Glutamatergic neuron (in vitro differentiated cells): ENCODE data around the gene DAW1. TPM values are rescaled to one million over a fixed set of nuclear protein-coding genes. Genes with fewer than 3 reads are reported as not detected.

Experiments
- DNase-seq: peaks from one replicate; pipeline ENCODE4 v3.0.0; 2022
- H3K27ac Mint-ChIP-seq: one replicate; pipeline ENCODE4 v1.8.0; 2020; ENCODE audit warnings: mild to moderate bottlenecking, mixed read lengths, inconsistent platforms; ENCODE audit not compliant: unreplicated experiment
- H3K27me3 Mint-ChIP-seq: one replicate; pipeline ENCODE4 v1.8.0; 2020; ENCODE audit warnings: mild to moderate bottlenecking, moderate library complexity, mixed read lengths, inconsistent platforms; ENCODE audit not compliant: unreplicated experiment
- H3K36me3 Mint-ChIP-seq: one replicate; pipeline ENCODE4 v1.8.0; 2020; ENCODE audit warnings: mild to moderate bottlenecking, mixed read lengths, inconsistent platforms; ENCODE audit not compliant: unreplicated experiment
- H3K4me1 Mint-ChIP-seq: one replicate; pipeline ENCODE4 v1.8.0; 2020; ENCODE audit warnings: mild to moderate bottlenecking, low read depth, mixed read lengths, inconsistent platforms; ENCODE audit not compliant: unreplicated experiment
- H3K4me3 Mint-ChIP-seq: one replicate; pipeline ENCODE4 v1.8.0; 2020; ENCODE audit warnings: mild to moderate bottlenecking, mixed read lengths, inconsistent platforms; ENCODE audit not compliant: unreplicated experiment
- H3K9me3 Mint-ChIP-seq: one replicate; pipeline ENCODE4 v1.8.0; 2020; ENCODE audit warnings: mild to moderate bottlenecking, moderate library complexity, mixed read lengths, inconsistent platforms; ENCODE audit not compliant: unreplicated experiment
- total RNA-seq: library from RNA; stranded (reverse); fragmentation: NEBNext Ultra II Directional; extraction: Animal tissue kit (Norgen Biotek cat#: 25700); gene quantifications from one replicate; pipeline ENCODE4 v1.2.1, GENCODE V29; 2021; ENCODE audit not compliant: unreplicated experiment
- TF ChIP-seq, protein P1 (sequence below): fragments of 200-600 bp; sonication (generic); IDR thresholded peaks from one replicate; pipeline ENCODE4 v1.5.0; 2021; ENCODE audit not compliant: partially characterized antibody, unreplicated experiment

The DAW1 gene
- total RNA-seq, 1 donor from 2014 or later, result not detected

DNA sequence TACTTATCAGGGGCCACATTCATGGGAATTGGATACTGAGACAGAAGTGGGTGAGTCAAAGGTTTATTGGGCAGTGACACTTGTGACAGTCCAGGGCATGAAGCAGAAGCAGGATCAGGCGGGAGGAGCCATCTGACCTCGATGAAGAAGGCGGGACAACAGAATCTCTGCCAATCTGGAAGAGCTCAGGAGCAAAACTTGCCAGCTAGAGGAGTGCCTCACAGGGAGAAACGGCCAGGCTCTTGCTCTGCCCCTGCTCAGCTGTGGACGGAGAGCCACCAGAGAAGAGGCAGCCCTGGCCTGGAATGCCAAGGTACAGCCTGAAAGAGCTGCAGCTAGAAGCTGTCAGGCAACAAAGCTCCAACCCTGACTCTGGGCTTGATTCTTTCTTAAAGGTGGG is 16.9 kb downstream of the DAW1 start:
- Mint-ChIP-seq H3K9me3 (no peaks in the 10 kb centered on the region), H3K27me3 (no peaks in the 10 kb centered on the region), H3K4me1 (no peaks in the 10 kb centered on the region), H3K4me3 (no peak overlapping the region), H3K27ac (no peak overlapping the region), H3K36me3 (no peaks in the 10 kb centered on the region)
- DNase-seq, result no peak
- TF ChIP-seq, protein P1, sequence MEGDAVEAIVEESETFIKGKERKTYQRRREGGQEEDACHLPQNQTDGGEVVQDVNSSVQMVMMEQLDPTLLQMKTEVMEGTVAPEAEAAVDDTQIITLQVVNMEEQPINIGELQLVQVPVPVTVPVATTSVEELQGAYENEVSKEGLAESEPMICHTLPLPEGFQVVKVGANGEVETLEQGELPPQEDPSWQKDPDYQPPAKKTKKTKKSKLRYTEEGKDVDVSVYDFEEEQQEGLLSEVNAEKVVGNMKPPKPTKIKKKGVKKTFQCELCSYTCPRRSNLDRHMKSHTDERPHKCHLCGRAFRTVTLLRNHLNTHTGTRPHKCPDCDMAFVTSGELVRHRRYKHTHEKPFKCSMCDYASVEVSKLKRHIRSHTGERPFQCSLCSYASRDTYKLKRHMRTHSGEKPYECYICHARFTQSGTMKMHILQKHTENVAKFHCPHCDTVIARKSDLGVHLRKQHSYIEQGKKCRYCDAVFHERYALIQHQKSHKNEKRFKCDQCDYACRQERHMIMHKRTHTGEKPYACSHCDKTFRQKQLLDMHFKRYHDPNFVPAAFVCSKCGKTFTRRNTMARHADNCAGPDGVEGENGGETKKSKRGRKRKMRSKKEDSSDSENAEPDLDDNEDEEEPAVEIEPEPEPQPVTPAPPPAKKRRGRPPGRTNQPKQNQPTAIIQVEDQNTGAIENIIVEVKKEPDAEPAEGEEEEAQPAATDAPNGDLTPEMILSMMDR, result no peak

- H3K27ac Mint-ChIP-seq, result no peak overlapping the region
- H3K4me3 Mint-ChIP-seq, result no peak overlapping the region
- TF ChIP-seq, protein P1, result no peak
- DNase-seq, result no peak
- peaks cover 1% of the 10 kb centered on the region for H3K9me3 Mint-ChIP-seq
- H3K27me3 Mint-ChIP-seq, result no peaks in the 10 kb centered on the region
- no peaks in the 10 kb centered on the region for H3K4me1 Mint-ChIP-seq
- H3K36me3 Mint-ChIP-seq, result no peaks in the 10 kb centered on the region
Observed at GRCh38 chr2:227889336-227889735, 17.9 kb downstream of the DAW1 start.

DNA sequence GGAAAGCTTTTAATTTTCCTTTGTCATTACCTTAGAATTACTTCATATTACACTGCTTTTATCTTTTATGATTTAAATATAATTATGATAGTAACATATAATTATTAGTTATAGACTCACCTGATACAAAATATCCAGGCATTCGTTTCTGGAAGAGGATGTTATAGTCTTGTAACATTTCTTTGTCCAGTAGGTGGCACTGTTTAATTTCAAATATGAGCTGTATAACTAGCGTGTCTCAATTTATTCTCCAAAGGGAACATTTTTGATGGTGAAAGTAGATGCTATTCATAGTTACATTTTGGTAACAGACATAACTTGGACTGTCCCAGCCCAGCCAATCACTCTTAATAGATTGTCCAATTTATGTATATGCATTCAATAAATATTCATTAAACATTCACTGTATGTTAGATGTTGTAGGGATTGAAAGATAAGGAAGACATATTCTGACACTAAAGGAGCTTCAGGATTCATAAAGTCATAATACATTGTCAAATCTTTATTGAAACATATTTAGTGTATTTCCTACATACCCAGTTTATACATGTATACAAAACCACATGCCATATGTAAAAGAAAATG is 19.2 kb downstream of the DAW1 start:
- Mint-ChIP-seq H3K36me3 (no peaks in the 10 kb centered on the region), H3K9me3 (peaks cover 1% of the 10 kb centered on the region), H3K4me1 (no peaks in the 10 kb centered on the region), H3K4me3 (no peak overlapping the region), H3K27ac (no peak overlapping the region), H3K27me3 (no peaks in the 10 kb centered on the region)
- TF ChIP-seq, protein P1, result peak; percentile 81
- DNase-seq, result no peak

DNA sequence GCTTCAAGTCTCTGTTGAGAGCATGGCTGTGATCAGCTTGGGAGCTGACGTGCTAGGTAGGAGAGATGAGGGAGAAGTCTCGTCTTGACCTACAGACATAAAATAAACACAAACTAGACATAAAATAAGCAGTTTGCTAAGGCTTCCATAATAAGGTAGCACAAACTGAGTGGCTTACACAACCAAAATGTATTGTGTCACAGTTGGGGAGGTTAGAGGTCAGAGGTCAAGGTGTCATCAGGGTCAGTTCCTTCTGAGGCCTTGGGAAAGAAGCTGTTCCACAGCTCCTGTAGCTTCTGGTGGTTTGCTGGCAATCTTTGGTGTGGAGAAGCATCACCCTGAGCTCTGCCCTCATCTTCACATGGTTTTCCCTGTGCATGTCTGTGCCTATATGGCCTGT is 20.2 kb downstream of the DAW1 start:
- Mint-ChIP-seq H3K4me3 (no peak overlapping the region), H3K9me3 (peaks cover 1% of the 10 kb centered on the region)
- TF ChIP-seq, protein P1, result no peak

GRCh38 chr2:227903381-227903780 is 31.9 kb downstream of the DAW1 start:
- Mint-ChIP-seq H3K27me3 (no peaks in the 10 kb centered on the region), H3K4me3 (no peak overlapping the region), H3K27ac (no peak overlapping the region), H3K9me3 (peaks cover 3% of the 10 kb centered on the region), H3K36me3 (no peaks in the 10 kb centered on the region), H3K4me1 (peaks cover 2% of the 10 kb centered on the region)
- DNase-seq, result no peak
- TF ChIP-seq, protein P1, result no peak

More for the DNA sequence above, 20.2 kb downstream of the DAW1 start:
- no peak for DNase-seq
- no peaks in the 10 kb centered on the region for H3K27me3 Mint-ChIP-seq
- no peaks in the 10 kb centered on the region for H3K4me1 Mint-ChIP-seq
- no peak overlapping the region for H3K27ac Mint-ChIP-seq
- H3K36me3 Mint-ChIP-seq, result no peaks in the 10 kb centered on the region
